GM21723 (cell line): ENCODE data around the gene NUFIP2.
A peak's percentile ranks its signal among the peaks of the same experiment; 100 is the strongest.
"Not testable (repeated sequence)": the region's sequence is repeated elsewhere in the genome, so short reads cannot be mapped to it uniquely, and the experiment has no call there.

Experiments used
- ATAC-seq: cut with Tn5 transposase; IDR thresholded peaks from one replicate; pipeline ENCODE4 v1.9.1; 2021; ENCODE audit warnings: mild to moderate bottlenecking, moderate library complexity; ENCODE audit not compliant: unreplicated experiment

NUFIP2 gene

GRCh38 chr17:29293890-29294579 lies at the start of gene NUFIP2:
TSS of gene NUFIP2 (minus strand) at chr17:29294148. CDS start at chr17:29294059, 89 bp downstream.
- peak; percentile 82 for ATAC-seq

- ATAC-seq: no peak
These were observed 48.3 kb upstream of the NUFIP2 start for GRCh38 chr17:29342158-29342765.

- no peak for ATAC-seq
These were observed 47.8 kb upstream of the NUFIP2 start for GRCh38 chr17:29341726-29342125.

GRCh38 chr17:29339016-29339415 lies 45.1 kb upstream of the NUFIP2 start:
- not testable (repeated sequence) for ATAC-seq

GRCh38 chr17:29331708-29332085 lies 37.7 kb upstream of the NUFIP2 start:
- no peak for ATAC-seq

GRCh38 chr17:29331075-29331707 lies 37.2 kb upstream of the NUFIP2 start:
- no peak for ATAC-seq

- ATAC-seq: no peak
These were observed 33.5 kb upstream of the NUFIP2 start for GRCh38 chr17:29327412-29327811.

GRCh38 chr17:29326023-29326813 lies 32.3 kb upstream of the NUFIP2 start:
- no peak for ATAC-seq

GRCh38 chr17:29322363-29322762 lies 28.4 kb upstream of the NUFIP2 start:
- no peak for ATAC-seq

- no peak for ATAC-seq
These were observed 9.4 kb upstream of the NUFIP2 start for GRCh38 chr17:29303386-29303785.

- no peak for ATAC-seq
These were observed 5.1 kb upstream of the NUFIP2 start for GRCh38 chr17:29299031-29299430.

GRCh38 chr17:29295420-29295819 lies 1.5 kb upstream of the NUFIP2 start:
- ATAC-seq: no peak

GRCh38 chr17:29294580-29294900 lies 592 bp upstream of the NUFIP2 start:
- no peak for ATAC-seq

GRCh38 chr17:29292992-29293889 lies 707 bp downstream of the NUFIP2 start:
- ATAC-seq: peak; percentile 21

GRCh38 chr17:29292071-29292991 lies 1.6 kb downstream of the NUFIP2 start:
- ATAC-seq: peak; percentile 18

- ATAC-seq: no peak
These were observed 2.7 kb downstream of the NUFIP2 start for GRCh38 chr17:29291163-29291752.

GRCh38 chr17:29289852-29290251 lies 4.1 kb downstream of the NUFIP2 start:
- no peak for ATAC-seq

GRCh38 chr17:29283961-29284360 lies 10.0 kb downstream of the NUFIP2 start:
- ATAC-seq: no peak

GRCh38 chr17:29283496-29283895 lies 10.5 kb downstream of the NUFIP2 start:
- no peak for ATAC-seq
